K562 treated with DMSO at 1 percent for 4 hours (cell line): Measurements from ENCODE around the gene AVP. TPM values are rescaled to one million over a fixed set of nuclear protein-coding genes. Genes with fewer than 3 reads are reported as not detected.

Source experiments
- total RNA-seq: library from RNA; unstranded; fragments of 300-600 nt; gene quantifications from 2 replicates; pipeline ENCODE4 v1.2.3, GENCODE V29; 2022; ENCODE audit not compliant: insufficient read depth

AVP gene, protein sequence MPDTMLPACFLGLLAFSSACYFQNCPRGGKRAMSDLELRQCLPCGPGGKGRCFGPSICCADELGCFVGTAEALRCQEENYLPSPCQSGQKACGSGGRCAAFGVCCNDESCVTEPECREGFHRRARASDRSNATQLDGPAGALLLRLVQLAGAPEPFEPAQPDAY
- total RNA-seq = not detected in 2 replicates

DNA sequence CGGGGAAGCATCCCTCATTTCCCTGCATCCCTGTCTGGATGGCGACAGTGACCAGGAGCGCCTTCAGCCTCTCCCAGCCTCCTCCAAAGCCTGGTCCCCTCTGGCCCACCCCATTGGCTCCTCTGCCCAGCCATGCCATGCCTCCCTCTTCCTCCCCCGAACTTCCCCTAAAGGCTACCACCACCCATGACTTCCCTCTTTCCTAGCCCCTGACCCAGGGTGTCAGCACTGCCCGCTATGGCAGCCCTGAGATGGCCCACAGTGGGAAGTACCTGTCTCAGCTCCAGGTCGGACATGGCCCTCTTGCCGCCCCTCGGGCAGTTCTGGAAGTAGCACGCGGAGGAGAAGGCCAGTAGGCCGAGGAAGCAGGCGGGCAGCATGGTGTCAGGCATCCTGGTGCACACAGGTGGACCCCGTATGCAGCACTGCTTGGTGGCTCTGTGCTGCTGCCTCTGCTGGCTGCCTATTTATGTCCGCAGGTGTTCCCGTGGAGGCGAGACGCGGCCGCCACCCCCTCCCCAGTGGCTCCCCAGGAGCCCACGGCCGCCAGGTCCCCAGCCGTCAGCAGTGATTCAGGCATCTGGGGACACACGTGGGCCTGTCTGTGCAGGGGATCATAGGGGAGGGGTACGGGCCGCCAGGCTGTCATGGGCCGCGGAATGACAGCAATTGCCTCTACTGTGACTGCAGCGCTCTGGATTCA is at the start of gene AVP:
TSS of gene AVP (minus strand) at position 442 of the 703 bp plus-strand sequence. CDS start at position 392, 50 bp downstream.

DNA sequence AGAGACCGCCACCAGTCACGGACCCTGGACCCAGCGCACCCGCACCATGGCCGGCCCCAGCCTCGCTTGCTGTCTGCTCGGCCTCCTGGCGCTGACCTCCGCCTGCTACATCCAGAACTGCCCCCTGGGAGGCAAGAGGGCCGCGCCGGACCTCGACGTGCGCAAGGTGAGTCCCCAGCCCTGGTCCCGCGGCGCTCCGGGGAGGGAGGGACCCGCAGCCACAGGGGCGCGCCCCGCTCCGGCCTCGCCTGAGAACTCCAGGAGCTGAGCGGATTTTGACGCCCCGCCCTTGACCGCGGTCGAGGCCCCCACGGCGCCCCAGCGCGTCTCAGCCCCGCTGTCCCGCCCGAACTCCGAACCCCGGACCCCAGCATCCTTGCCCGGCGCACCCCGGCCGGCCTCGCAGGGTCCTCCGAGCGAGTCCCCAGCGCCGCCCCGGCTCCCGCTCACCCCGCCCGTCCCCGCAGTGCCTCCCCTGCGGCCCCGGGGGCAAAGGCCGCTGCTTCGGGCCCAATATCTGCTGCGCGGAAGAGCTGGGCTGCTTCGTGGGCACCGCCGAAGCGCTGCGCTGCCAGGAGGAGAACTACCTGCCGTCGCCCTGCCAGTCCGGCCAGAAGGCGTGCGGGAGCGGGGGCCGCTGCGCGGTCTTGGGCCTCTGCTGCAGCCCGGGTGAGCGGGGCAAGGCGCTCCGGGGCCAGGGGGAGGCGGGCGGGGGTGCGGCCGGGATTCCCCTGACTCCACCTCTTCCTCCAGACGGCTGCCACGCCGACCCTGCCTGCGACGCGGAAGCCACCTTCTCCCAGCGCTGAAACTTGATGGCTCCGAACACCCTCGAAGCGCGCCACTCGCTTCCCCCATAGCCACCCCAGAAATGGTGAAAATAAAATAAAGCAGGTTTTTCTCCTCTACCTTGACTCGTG is 12.7 kb downstream of the AVP start, which contains the start of gene OXT:
TSS of gene OXT (plus strand) at position 11 of the 920 bp plus-strand sequence. CDS start at position 47, 36 bp downstream.

DNA sequence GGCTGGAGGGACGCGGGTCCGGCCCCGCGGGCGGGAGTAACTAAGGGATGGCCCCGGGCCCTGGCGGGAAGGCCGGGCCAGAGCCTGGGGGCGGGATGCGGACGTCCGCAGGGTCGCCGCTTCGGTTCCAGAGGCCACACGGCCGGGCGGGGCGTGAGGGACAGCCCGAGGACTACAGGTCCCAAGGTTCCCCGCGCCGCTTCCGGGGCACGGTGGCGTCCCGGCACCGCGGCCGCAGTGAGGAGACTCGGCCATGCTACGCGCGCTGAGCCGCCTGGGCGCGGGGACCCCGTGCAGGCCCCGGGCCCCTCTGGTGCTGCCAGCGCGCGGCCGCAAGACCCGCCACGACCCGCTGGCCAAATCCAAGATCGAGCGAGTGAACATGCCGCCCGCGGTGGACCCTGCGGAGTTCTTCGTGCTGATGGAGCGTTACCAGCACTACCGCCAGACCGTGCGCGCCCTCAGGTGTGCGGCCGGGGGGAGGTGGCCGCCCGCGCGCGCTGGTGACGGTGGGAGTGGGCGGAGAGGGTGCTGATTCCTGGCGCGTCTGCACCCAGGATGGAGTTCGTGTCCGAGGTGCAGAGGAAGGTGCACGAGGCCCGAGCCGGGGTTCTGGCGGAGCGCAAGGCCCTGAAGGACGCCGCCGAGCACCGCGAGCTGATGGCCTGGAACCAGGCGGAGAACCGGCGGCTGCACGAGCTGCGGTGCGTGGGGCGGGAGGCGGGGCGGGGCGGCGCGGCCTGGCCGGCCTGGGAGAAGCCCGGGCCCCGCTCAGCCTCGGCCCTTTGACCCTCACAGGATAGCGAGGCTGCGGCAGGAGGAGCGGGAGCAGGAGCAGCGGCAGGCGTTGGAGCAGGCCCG is 38.5 kb downstream of the AVP start, which contains the start of gene MRPS26:
TSS of gene MRPS26 (plus strand) at position 237 of the 861 bp plus-strand sequence. CDS start at position 254, 17 bp downstream.

DNA sequence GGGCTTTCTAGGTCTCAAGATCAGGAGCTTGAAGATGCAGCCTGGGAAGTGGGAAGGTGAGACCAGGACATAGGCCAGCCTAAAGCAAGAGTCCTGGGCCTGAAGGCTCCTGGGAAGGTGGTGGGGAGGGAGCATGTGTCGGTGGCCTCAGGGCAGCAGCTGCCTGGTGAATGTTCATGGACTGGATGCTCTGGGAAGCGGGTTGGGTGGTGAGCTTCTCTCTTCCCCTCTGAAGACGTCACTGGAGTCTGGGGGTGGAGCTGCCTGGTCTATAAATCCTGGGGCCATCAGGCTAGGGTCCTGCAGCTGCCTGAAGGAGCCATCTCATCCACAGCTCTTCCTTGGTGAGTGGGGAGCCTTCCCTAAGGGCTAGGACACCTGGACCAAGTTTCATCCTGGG is 41.2 kb downstream of the AVP start, which contains the start of gene GNRH2:
TSS of gene GNRH2 (plus strand) at position 301 of the 400 bp plus-strand sequence. CDS start 793 bp downstream, outside the sequence.

Other genes with a start within 250 kb of the AVP start
- gene PCED1A, start 244.1 kb downstream of the AVP start, total RNA-seq = 13.7 and 18.5 TPM in 2 replicates
- gene VPS16, start 244.0 kb downstream of the AVP start, total RNA-seq = 17.3 and 30.6 TPM in 2 replicates
- 19.1 and 24.7 TPM in 2 replicates for gene PTPRA, start 211.2 kb downstream of the AVP start, total RNA-seq
- gene GNRH2, start 41.1 kb downstream of the AVP start, total RNA-seq = not detected in 2 replicates
- gene MRPS26, start 38.7 kb downstream of the AVP start, total RNA-seq = 26.8 and 31.2 TPM in 2 replicates
- not detected in 2 replicates for gene OXT, start 13.1 kb downstream of the AVP start, total RNA-seq
- gene FASTKD5, start 75.1 kb upstream of the AVP start, total RNA-seq = 12.9 and 19.2 TPM in 2 replicates
- gene UBOX5, start 75.1 kb upstream of the AVP start, total RNA-seq = 3.0 and 3.7 TPM in 2 replicates
- 2.2 and 2.4 TPM in 2 replicates for gene LZTS3, start 88.8 kb upstream of the AVP start, total RNA-seq
- gene DDRGK1, start 120.0 kb upstream of the AVP start, total RNA-seq = 28.3 and 29.0 TPM in 2 replicates
- 38.6 and 52.7 TPM in 2 replicates for gene ITPA, start 124.8 kb upstream of the AVP start, total RNA-seq
- 0.46 TPM in 1 of 2 replicates, not detected in the other for gene SLC4A11, start 154.5 kb upstream of the AVP start, total RNA-seq